HG02938 (cell line): ENCODE measurements around the gene TAPBP.
"Not testable (repeated sequence)": the region's sequence is repeated elsewhere in the genome, so short reads cannot be mapped to it uniquely, and the experiment has no call there.

Source experiments
- ATAC-seq: cut with Tn5 transposase; IDR thresholded peaks from one replicate; pipeline ENCODE4 v1.9.1; 2021; ENCODE audit warnings: mild to moderate bottlenecking, moderate library complexity; ENCODE audit not compliant: unreplicated experiment

The TAPBP gene

DNA sequence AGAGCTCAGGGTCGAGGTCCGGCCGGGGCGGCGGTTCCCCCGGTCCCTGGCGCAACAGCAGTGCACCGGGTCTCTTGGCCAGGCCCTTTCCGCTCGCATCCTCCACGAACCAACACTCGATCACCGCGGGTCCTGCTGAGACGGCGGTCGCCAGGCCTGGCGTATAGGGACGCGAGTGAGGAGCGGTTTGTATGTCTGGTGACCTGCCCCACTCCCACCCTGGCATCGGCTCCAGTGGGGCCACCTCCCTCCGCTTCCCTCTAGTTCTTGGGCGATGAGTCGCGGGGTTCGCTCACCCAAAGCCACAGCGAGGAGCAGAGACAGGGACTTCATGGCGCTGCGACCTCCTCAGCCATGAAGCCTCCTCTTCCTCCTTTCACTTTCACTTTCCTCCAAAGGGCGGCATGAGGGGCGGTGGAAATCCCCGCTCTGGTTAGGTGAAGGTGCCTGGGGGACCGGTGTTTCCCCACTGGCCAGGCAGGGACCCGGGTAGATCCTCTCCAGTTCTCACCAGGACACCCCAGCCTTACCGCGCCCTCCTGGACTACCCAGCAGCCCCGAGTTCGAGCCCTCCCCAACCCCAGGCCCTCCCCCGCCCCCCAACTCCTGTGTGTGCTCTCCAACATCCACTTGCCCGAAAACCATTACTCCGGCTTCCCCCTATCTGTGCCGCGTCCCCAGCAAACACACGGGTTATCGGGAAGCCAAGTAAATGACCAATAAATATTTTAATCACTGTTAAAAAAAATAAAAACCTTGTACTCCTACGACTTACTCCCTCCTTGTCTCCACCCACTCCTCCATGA, at the start of gene TAPBP:
TAPBP (minus strand) TSS at position 370 of the 806 bp plus-strand sequence; CDS start at position 333, 37 bp downstream.
- ATAC-seq = no peak

DNA sequence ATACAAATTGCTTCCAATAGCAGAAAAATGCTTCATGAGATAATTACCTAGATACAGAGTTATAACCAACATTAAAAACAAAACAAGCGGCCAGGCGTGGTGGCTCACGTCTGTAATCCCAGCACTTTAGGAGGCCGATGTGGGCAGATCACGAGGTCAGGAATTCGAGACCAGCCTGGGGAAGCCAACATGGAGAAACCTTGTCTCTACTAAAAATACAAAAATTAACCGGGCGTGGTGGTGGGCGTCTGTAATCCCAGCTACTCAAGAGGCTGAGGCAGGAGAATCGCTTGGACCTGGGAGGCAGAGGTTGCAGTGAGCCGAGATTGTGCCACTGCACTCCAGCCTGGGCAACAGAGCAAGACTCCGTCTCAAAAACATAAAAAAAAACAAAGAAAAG, 49.6 kb upstream of the TAPBP start:
- not testable (repeated sequence) for ATAC-seq

GRCh38 chr6:33359331-33359730, 45.5 kb upstream of the TAPBP start:
- no peak for ATAC-seq

DNA sequence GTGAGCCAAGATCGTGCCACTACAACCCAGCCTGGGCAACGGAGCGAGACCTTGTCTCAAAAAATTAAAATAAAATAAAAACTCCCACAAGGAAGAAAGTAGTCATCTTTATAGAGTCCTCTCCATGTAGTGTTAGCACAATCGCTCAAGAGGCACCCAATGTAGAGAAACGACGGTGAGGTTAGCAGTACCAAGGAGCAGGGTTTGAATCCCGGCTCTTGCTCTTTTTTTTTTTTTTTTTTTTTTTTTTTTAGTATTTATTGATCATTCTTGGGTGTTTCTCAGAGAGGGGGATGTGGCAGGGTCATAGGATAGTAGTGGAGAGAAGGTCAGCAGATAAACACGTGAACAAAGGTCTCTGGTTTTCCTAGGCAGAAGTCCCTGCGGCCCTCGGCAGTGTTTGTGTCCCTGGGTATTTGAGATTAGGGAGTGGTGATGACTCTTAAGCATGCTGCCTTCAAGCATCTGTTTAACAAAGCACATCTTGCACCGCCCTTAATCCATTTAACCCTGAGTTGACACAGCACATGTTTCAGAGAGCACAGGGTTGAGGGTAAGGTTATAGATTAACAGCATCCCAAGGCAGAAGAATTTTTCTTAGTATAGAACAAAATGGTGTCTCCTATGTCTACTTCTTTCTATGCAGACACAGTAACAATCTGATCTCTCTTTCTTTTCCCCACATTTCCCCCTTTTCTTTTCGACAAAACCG, 43.4 kb upstream of the TAPBP start:
- not testable (repeated sequence) for ATAC-seq

- no peak for ATAC-seq
These were observed 42.4 kb upstream of the TAPBP start for GRCh38 chr6:33356295-33356694.

GRCh38 chr6:33355860-33356259, 42.0 kb upstream of the TAPBP start:
- ATAC-seq = not testable (repeated sequence)

DNA sequence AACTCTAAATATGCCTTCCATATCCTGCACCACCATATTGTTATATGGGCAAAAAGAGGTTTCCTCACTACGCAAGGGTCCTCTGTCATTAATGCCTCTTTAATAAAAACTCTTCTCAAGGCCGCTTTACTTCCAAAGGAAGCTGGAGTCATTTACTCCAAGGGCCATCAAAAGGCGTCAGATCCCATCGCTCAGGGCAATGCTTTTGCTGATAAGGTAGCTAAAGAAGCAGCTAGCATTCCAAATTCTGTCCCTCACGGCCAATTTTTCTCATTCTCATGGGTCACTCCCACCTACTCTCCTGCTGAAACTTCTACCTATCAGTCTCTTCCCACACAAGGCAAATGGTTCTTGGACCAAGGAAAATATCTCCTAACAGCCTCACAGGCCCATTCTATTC, 33.9 kb upstream of the TAPBP start:
- no peak for ATAC-seq

DNA sequence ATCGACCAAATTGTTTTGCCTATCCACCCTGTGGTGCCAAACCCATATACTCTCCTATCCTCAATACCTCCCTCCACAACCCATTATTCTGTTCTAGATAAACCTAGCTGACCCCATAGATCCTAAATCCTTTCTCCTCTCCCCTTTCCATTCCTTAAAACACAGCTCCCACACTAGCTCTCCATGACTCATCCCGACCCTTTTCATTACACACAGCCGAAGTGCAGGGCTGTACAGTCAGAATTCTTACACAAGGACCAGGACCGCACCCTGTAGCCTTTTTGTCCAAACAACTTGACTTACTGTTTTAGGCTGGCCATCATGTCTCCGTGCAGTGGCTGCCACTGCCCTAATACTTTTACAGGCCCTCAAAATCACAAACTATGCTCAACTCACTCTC, 33.1 kb upstream of the TAPBP start:
- not testable (repeated sequence) for ATAC-seq

- ATAC-seq = no peak
These were observed 31.1 kb upstream of the TAPBP start for GRCh38 chr6:33344701-33345697.

- no peak for ATAC-seq
These were observed 30.2 kb upstream of the TAPBP start for GRCh38 chr6:33343953-33344611.

DNA sequence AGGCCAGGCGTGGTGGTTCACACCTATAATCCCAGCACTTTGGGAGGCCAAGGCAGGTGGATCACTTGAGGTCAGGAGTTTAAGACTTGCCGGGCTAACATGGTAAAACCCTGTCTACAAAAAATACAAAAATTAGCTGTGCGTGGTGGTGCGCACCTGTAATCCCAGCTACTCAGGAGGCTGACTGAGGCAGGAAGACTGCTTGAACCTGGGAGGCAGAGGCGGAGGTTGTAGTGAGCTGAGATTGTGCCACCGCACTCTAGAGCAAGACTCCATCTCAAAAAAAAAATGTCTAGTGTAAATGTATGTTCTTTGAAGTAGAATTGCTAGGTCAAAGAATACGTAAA, 29.7 kb upstream of the TAPBP start:
- ATAC-seq = not testable (repeated sequence)

GRCh38 chr6:33339193-33339592, 25.3 kb upstream of the TAPBP start:
- ATAC-seq = no peak

- ATAC-seq = no peak
These were observed 22.6 kb upstream of the TAPBP start for GRCh38 chr6:33336495-33336894.

GRCh38 chr6:33335916-33336315, 22.0 kb upstream of the TAPBP start:
- ATAC-seq = no peak

DNA sequence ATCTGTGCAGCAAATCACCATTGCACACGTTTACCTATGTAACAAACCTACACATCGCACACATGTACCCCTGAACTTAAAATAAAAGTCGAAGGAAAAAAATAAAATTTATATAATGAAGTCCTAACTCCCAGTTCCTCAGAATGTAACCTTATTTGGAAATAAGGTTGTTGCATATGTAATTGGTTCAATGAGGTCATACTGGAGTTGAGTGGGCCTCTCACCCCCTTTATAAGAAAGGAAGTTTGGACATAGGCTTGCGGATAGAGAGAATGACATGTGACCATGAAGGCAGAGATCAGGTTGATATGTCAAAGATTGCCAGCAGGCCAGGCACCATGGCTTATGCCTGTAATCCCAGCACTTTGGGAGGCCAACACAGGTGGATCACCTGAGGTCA, 19.8 kb upstream of the TAPBP start:
- ATAC-seq = no peak

DNA sequence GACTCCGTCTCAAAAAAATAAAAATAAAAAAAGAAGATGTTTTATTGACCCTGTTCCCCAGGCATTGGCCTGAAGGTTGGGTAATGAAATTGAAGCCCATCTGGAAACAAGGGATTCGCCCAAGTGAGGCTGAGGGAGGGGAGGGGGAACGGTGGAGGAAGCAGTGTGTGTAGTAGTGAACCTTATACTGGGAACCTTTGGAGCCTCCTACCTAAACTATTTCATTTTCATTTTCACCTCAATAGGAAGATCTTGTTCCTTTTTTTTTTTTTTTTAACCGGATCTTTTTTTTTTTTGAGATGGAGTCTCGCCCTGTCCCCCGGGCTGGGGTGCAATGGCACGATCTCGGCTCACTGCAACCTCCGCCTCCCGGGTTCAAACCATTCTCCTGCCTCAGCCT, 16.9 kb upstream of the TAPBP start:
- no peak for ATAC-seq

DNA sequence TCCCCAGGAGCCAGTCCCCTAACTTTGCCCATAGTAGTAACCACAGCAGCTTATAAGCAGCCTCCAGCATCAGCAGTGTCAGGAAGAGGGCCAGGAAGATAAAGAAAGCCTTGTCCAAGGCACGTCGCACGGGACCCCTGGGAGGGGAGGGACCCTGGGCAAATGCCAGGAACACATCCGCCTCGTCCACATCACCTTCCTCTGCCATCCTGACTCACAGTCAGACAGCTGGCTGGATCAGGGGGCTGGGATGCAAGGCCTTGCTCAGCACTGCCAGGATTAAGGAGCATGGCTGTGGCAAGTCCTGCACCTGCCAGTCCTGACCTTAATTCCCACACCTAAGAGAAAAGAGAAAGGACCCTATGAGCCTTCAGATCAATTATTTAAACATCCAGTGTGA, 15.2 kb upstream of the TAPBP start:
- ATAC-seq = no peak

DNA sequence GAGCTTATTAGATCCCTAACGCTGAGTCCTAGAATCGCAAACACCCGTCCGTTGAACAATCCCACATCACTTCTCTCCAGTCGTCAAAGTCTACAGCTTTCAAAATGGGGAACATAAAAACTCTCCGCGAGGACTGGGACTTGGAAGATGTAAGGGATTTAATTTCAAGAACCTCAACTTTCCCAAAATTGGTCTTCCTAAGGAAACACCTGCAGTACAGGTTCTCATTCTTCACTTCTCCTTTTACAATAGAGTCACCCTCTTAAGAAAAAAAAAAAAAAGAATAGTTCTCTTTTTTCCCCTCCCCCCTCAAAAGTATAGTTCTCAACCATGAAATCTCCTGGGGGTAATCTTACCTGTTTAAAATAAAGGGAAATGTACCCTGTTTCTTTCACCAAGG, 10.2 kb upstream of the TAPBP start:
- no peak for ATAC-seq

DNA sequence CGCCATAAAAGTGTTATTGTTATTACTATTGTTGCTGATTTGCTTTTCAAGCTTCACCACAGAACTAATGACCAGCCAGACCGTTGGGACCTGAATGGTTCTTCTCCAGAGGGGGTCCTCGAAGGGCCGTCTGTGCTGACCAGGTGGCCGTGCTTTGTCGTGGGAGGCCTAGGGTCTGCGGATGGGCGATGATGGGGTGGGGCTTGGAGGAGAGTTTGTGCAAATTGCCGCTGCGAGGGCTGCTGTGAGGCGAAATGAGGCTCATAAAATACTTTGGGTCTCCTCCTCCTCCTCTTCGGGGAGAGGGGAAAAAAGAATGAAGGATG, 9.7 kb upstream of the TAPBP start:
- no peak for ATAC-seq

DNA sequence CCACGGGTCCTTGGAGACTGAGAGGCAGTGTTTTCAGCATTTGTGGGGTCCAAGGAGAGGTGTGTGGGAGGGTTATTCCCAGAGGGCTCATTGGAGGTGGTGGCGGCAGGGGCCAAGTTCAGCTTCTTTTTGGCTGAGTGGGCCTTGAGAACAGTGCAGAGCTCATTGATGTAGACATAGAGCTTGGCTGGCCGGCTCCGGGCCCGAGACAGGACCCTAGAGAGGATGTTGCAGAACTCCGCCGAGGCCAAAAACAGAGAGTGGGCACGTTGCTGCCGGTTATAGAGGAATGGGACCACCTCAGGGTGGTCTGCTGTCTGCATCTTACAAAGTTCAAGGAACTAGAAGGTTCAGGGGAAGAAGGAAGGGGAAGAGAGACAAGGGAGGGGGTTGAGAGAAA, 7.3 kb upstream of the TAPBP start:
- ATAC-seq = no peak
